ENCODE data around the gene SGO1. TPM values are rescaled to one million over a fixed set of nuclear protein-coding genes. Genes with fewer than 3 reads are reported as not detected.

Gene SGO1
- total RNA-seq (2022; extraction: Qiagen RNA extraction; ENCODE audit: low read depth) = 10.4 to 24.2 TPM (median 14.2 TPM) in 5 replicates

GRCh38 chr3:20185679-20186599 lies at the start of gene SGO1:
TSS of gene SGO1 (minus strand) at chr3:20186206. CDS start at chr3:20184027, 2,179 bp downstream.

Other genes starting within 250 kb of the SGO1 start
- 35.0 to 88.7 TPM (median 45.7 TPM) in 5 replicates for gene RAB5A, start 239.1 kb downstream of the SGO1 start, total RNA-seq (2022; extraction: Qiagen RNA extraction; ENCODE audit: low read depth)
- not detected in 5 replicates for gene PP2D1, start 173.9 kb downstream of the SGO1 start, total RNA-seq (2022; extraction: Qiagen RNA extraction; ENCODE audit: low read depth)
- gene KAT2B, start 145.8 kb downstream of the SGO1 start, total RNA-seq (2022; extraction: Qiagen RNA extraction; ENCODE audit: low read depth) = 6.3 to 7.0 TPM (median 6.5 TPM) in 5 replicates

Data from A549 treated with ZK216348 at 1 μM for 4 hours (cell line).